H1 (cell line): ENCODE measurements around the gene PTPRG. TPM values are rescaled to one million over a fixed set of nuclear protein-coding genes. Genes with fewer than 3 reads are reported as not detected.

ENCODE experiments used
- CTCF ChIA-PET: fragments of 300-600 bp; sonication (Branson Sonifier 250); formaldehyde crosslinking; loops from one replicate; lab custom pipeline; 2021; ENCODE audit not compliant: partially characterized antibody; lab: Charles Lee
- POLR2A ChIA-PET: fragments of 300-600 bp; sonication (Branson Sonifier 250); formaldehyde crosslinking; loops from one replicate; lab custom pipeline; 2021; ENCODE audit warnings: inconsistent platforms; ENCODE audit not compliant: partially characterized antibody; lab: Charles Lee
- DNase-seq, 2 experiments: peaks; one replicate each; pipeline versions ENCODE4 v3.0.0 to v3.0.0-alpha.2; 2010 to 2022; ENCODE audit warnings: low spot score in 2 of 2, low read depth in 1 of 2, mixed read lengths in 1 of 2
- FAIRE-seq: peaks from 2 replicates; lab custom pipeline; 2011; peaks lifted over from hg19 to GRCh38; lab: Jason Lieb, UNC
- H2AFZ ChIP-seq: 2 replicates; pipeline ENCODE4 v1.8.1; 2012; ENCODE audit warnings: low read length, inconsistent platforms
- H2AK5ac ChIP-seq: 2 replicates; pipeline ENCODE4 v1.6.1; 2013; ENCODE audit warnings: low read depth, low read length
- H2BK120ac ChIP-seq: replicated peaks from 2 replicates; pipeline ENCODE3; 2013; ENCODE audit warnings: low read depth, low read length, inconsistent platforms
- H2BK12ac ChIP-seq: 2 replicates; pipeline ENCODE4 v1.6.1; 2013; ENCODE audit warnings: low read depth, low read length
- H2BK15ac ChIP-seq: 2 replicates; pipeline ENCODE4 v1.6.1; 2013; ENCODE audit warnings: low read length
- H2BK20ac ChIP-seq: 2 replicates; pipeline ENCODE4 v1.6.1; 2013; ENCODE audit warnings: low read length
- H2BK5ac ChIP-seq: 2 replicates; pipeline ENCODE4 v1.6.1; 2013; ENCODE audit warnings: low read depth, low read length
- H3K14ac ChIP-seq: 2 replicates; pipeline ENCODE4 v1.6.1; 2013; ENCODE audit warnings: inconsistent platforms; ENCODE audit not compliant: insufficient read length
- H3K18ac ChIP-seq: 2 replicates; pipeline ENCODE4 v1.6.1; 2013; ENCODE audit warnings: low read length; ENCODE audit errors: extremely low read depth
- H3K23ac ChIP-seq: 2 replicates; pipeline ENCODE4 v1.6.1; 2013; ENCODE audit warnings: inconsistent platforms; ENCODE audit not compliant: insufficient read length
- H3K23me2 ChIP-seq: 2 replicates; pipeline ENCODE4 v1.6.1; 2013; ENCODE audit warnings: low read depth, low read length
- H3K27ac ChIP-seq: 2 replicates; pipeline ENCODE4 v1.6.1; 2011; ENCODE audit warnings: low read depth, low read length, inconsistent platforms
- H3K27me3 ChIP-seq, 4 experiments: replicated peaks in 1 of 4; 1 replicate in 1 of 4; 2 replicates in 3 of 4; pipeline versions ENCODE4 v1.6.1 to v1.8.1; 2011 to 2013; ENCODE audit warnings: low read length in 3 of 4, mild to moderate bottlenecking in 3 of 4, inconsistent platforms in 2 of 4, mixed read lengths in 2 of 4, moderate library complexity in 1 of 4; ENCODE audit not compliant: control insufficient read depth in 3 of 4, insufficient read depth in 3 of 4; ENCODE audit errors: extremely low read depth in 1 of 4
- H3K36me3 ChIP-seq, 4 experiments: 2 replicates each; pipeline versions ENCODE4 v1.6.1 to v1.8.1; 2011 to 2013; ENCODE audit warnings: mild to moderate bottlenecking in 4 of 4, low read length in 3 of 4, moderate library complexity in 2 of 4, control low read depth in 1 of 4, inconsistent platforms in 1 of 4; ENCODE audit not compliant: insufficient read depth in 4 of 4, control insufficient read depth in 2 of 4
- H3K4ac ChIP-seq: replicated peaks from 2 replicates; pipeline ENCODE3; 2013; ENCODE audit warnings: low read length, low read depth, mixed read lengths, inconsistent platforms; ENCODE audit not compliant: insufficient read length
- H3K4me1 ChIP-seq, 4 experiments: replicated peaks in 1 of 4; 1 replicate in 1 of 4; 2 replicates in 3 of 4; pipeline versions ENCODE4 v1.6.1 to v1.8.1; 2011 to 2013; ENCODE audit warnings: low read length in 3 of 4, inconsistent platforms in 2 of 4, mixed read lengths in 1 of 4; ENCODE audit not compliant: insufficient read depth in 4 of 4, control insufficient read depth in 3 of 4
- H3K4me2 ChIP-seq, 2 experiments: 2 replicates each; pipeline versions ENCODE4 v1.6.1 to v1.8.1; 2011 to 2013; ENCODE audit warnings: low read depth in 2 of 2, low read length in 2 of 2, control low read depth in 1 of 2, inconsistent platforms in 1 of 2, mild to moderate bottlenecking in 1 of 2; ENCODE audit not compliant: insufficient read depth in 1 of 2
- H3K4me3 ChIP-seq, 4 experiments: fragments of 200-600, 300-600 bp in 1 of 4; sonication (generic), shearing (Covaris generic), sonication (Bioruptor Twin) in 1 of 4; 2 replicates each; pipeline versions ENCODE4 v1.5.1 to v1.8.1; 2011 to 2016; ENCODE audit warnings: low read length in 4 of 4, low read depth in 3 of 4, control low read depth in 2 of 4, inconsistent platforms in 2 of 4, mild to moderate bottlenecking in 2 of 4, mixed read lengths in 1 of 4, moderate library complexity in 1 of 4; ENCODE audit not compliant: insufficient read depth in 2 of 4; ENCODE audit errors: extremely low read depth in 1 of 4
- H3K56ac ChIP-seq: replicated peaks from 2 replicates; pipeline ENCODE3; 2013; ENCODE audit warnings: low read depth, mild to moderate bottlenecking, mixed read lengths, low read length, inconsistent platforms; ENCODE audit not compliant: insufficient read length
- H3K79me1 ChIP-seq: 2 replicates; pipeline ENCODE4 v1.6.1; 2013; ENCODE audit warnings: low read depth, low read length, control low read depth
- H3K79me2 ChIP-seq, 2 experiments: 2 replicates each; pipeline versions ENCODE4 v1.6.1 to v1.8.1; 2012 to 2013; ENCODE audit warnings: low read length in 2 of 2, mild to moderate bottlenecking in 2 of 2, inconsistent platforms in 1 of 2; ENCODE audit not compliant: insufficient read depth in 2 of 2, control insufficient read depth in 1 of 2
- H3K9ac ChIP-seq, 4 experiments: replicated peaks in 1 of 4; 1 replicate in 1 of 4; 2 replicates in 3 of 4; pipeline versions ENCODE4 v1.6.1 to v1.8.1; 2011 to 2013; ENCODE audit warnings: low read depth in 3 of 4, low read length in 3 of 4, control low read depth in 2 of 4, mild to moderate bottlenecking in 2 of 4, moderate library complexity in 2 of 4, inconsistent platforms in 1 of 4; ENCODE audit errors: extremely low read depth in 1 of 4
- H3K9me3 ChIP-seq, 2 experiments: 2 replicates each; pipeline versions ENCODE4 v1.6.1 to v1.8.1; 2012 to 2013; ENCODE audit warnings: mild to moderate bottlenecking in 2 of 2, moderate library complexity in 2 of 2, control low read depth in 1 of 2, inconsistent platforms in 1 of 2, low read depth in 1 of 2, low read length in 1 of 2, mixed read lengths in 1 of 2; ENCODE audit not compliant: insufficient read depth in 2 of 2
- H4K20me1 ChIP-seq, 2 experiments: replicated peaks in 1 of 2; 2 replicates each; pipeline versions ENCODE3 to v1.8.1; 2011 to 2013; ENCODE audit warnings: inconsistent platforms in 2 of 2, low read length in 2 of 2, mild to moderate bottlenecking in 1 of 2; ENCODE audit not compliant: insufficient read depth in 2 of 2, control insufficient read depth in 1 of 2
- H4K5ac ChIP-seq: 2 replicates; pipeline ENCODE4 v1.6.1; 2013; ENCODE audit warnings: low read length, low read depth, mixed read lengths, inconsistent platforms; ENCODE audit not compliant: insufficient read length
- H4K8ac ChIP-seq: 2 replicates; pipeline ENCODE4 v1.8.0; 2013; ENCODE audit warnings: mild to moderate bottlenecking, moderate library complexity, low read length, inconsistent platforms; ENCODE audit not compliant: insufficient read depth; ENCODE audit errors: extremely low read depth
- H4K91ac ChIP-seq: replicated peaks from 2 replicates; pipeline ENCODE3; 2013; ENCODE audit warnings: low read length, mixed read lengths, inconsistent platforms; ENCODE audit not compliant: insufficient read length
- BACH1 ChIP-seq: IDR thresholded peaks from 2 replicates; pipeline ENCODE4 v1.6.1; 2012; ENCODE audit warnings: low read length, improper control_type of control experiment
- CBX5 ChIP-seq: fragments of 300-800, 300-1000 bp; sonication (generic); IDR thresholded peaks from 2 replicates; pipeline ENCODE4 v1.7.1; 2016; ENCODE audit warnings: antibody characterized with exemption, low read length, low read depth
- CHD2 ChIP-seq: IDR thresholded peaks from 2 replicates; pipeline ENCODE4 v1.6.1; 2012; ENCODE audit warnings: low read length, improper control_type of control experiment
- EGR1 ChIP-seq: IDR thresholded peaks from 2 replicates; pipeline ENCODE4 v1.6.1; 2011; ENCODE audit warnings: low read depth, low read length, borderline replicate concordance
- GABPA ChIP-seq: IDR thresholded peaks from 2 replicates; pipeline ENCODE4 v1.6.1; 2011; ENCODE audit warnings: mild to moderate bottlenecking, low read length, moderate library complexity, borderline replicate concordance; ENCODE audit not compliant: insufficient read depth
- JUN ChIP-seq: IDR thresholded peaks from 2 replicates; pipeline ENCODE4 v1.6.1; 2011; ENCODE audit warnings: low read depth, mild to moderate bottlenecking, improper control_type of control experiment, low read length
- JUND ChIP-seq: IDR thresholded peaks from 2 replicates; pipeline ENCODE4 v1.6.1; 2011; ENCODE audit warnings: mild to moderate bottlenecking, improper control_type of control experiment, low read length
- MAX ChIP-seq: IDR thresholded peaks from 2 replicates; pipeline ENCODE4 v1.6.1; 2012; ENCODE audit warnings: inconsistent platforms
- NRF1 ChIP-seq: IDR thresholded peaks from 2 replicates; pipeline ENCODE4 v1.6.1; 2011; ENCODE audit warnings: mild to moderate bottlenecking, low read depth, low read length, improper control_type of control experiment
- RBBP5 ChIP-seq: IDR thresholded peaks from 2 replicates; pipeline ENCODE4 v1.7.1; 2012; ENCODE audit warnings: low read depth, mild to moderate bottlenecking, inconsistent platforms, low read length, moderate library complexity, borderline replicate concordance
- TAF1 ChIP-seq: IDR thresholded peaks from 2 replicates; pipeline ENCODE4 v1.6.1; 2011; ENCODE audit warnings: mild to moderate bottlenecking, low read depth, low read length
- TBP ChIP-seq: IDR thresholded peaks from 2 replicates; pipeline ENCODE4 v1.6.1; 2011; ENCODE audit warnings: low read depth, low read length, improper control_type of control experiment
- TEAD4 ChIP-seq: IDR thresholded peaks from 2 replicates; pipeline ENCODE4 v1.6.1; 2012; ENCODE audit warnings: low read depth, low read length, inconsistent platforms, mixed read lengths
- WGBS, 2 experiments: shearing (Covaris generic) in 1 of 2; methylation state at CpG; one replicate each; pipeline versions ENCODE4 v1.1.6 to v1.1.7; 2013 to 2015; ENCODE audit warnings: low lambda C conversion rate in 2 of 2, mixed read lengths in 2 of 2, inconsistent platforms in 1 of 2, low coverage in 1 of 2, missing lambda C conversion rate in 1 of 2; ENCODE audit not compliant: insufficient replicate concordance in 2 of 2, insufficient coverage in 1 of 2, insufficient read length in 1 of 2; ENCODE audit errors: extremely low coverage in 1 of 2, missing lambda C conversion rate in 1 of 2; 5-methylcytosine and 5-hydroxymethylcytosine counted together
- polyA plus RNA-seq, 7 experiments: library from polyadenylated mRNA; depleted of rRNA in 3 of 7; stranded (reverse) in 5 of 7; unstranded in 2 of 7; fragments of >200 nt in 5 of 7; fragments of 200-250 nt in 2 of 7; gene quantifications; 1 replicate in 5 of 7; 2 replicates in 1 of 7; 4 replicates in 1 of 7; pipeline versions ENCODE4 v1.2.1 to v1.2.3, GENCODE V29; 2011 to 2013; ENCODE audit warnings: missing spikeins in 2 of 7, mixed read lengths in 2 of 7
- total RNA-seq: library from RNA; stranded (reverse); fragmentation: NEBNext Ultra II Directional; extraction: Animal tissue kit (Norgen Biotek cat#: 25700); gene quantifications from 2 replicates; pipeline ENCODE4 v1.2.1, GENCODE V29; 2021

The PTPRG gene
- total and polyA plus RNA-seq, 2 of the 8 experiments (the other 6 are each of a cell fraction or from before 2014, with no cell fraction given) = 23.3 to 96.2 TPM

- H3K4me3 ChIP-seq = no peak overlapping the region
- 90% methylated on average over 4 of the region's 4 CpGs; no CpG with 5 or more reads in 1 of the 2 experiments for WGBS, 2 experiments
- peaks cover 0 to 96% of the 10 kb centered on the region in 2 experiments; a peak in 3 of 4 replicates for H3K79me2 ChIP-seq
- no peak overlapping the region for H2BK15ac ChIP-seq
- H4K5ac ChIP-seq = no peak overlapping the region
- H4K91ac ChIP-seq = no peak overlapping the region
- peaks cover 0 to 3% (median 1%) of the 10 kb centered on the region in 4 experiments; a peak in 5 of 7 replicates for H3K4me1 ChIP-seq
- no peak overlapping the region for H3K56ac ChIP-seq
- no peak overlapping the region for H2BK120ac ChIP-seq
- H3K36me3 ChIP-seq = no peaks in the 10 kb centered on the region
- no peak overlapping the region for H3K4ac ChIP-seq
- ChIA-PET POLR2A (no interaction called here), CTCF (interaction anchor here (0.6 to 0.7 kb wide), 3 partner anchors 392 to 1426 kb away, joined by 3 read pairs; no protein-coding TSS in a partner anchor)
- H3K4me2 ChIP-seq = no peak overlapping the region
- H2BK5ac ChIP-seq = no peak overlapping the region
- H3K14ac ChIP-seq = no peak overlapping the region
- H3K18ac ChIP-seq = no peak overlapping the region
- peaks cover 3 to 4% of the 10 kb centered on the region in 2 experiments for H4K20me1 ChIP-seq
- no peaks in the 10 kb centered on the region for H3K9me3 ChIP-seq
- no peak overlapping the region for H3K9ac ChIP-seq
- 0 out of 2 replicates have a peak overlapping the region, but pooled peaks have one; percentile 27 for H3K27ac ChIP-seq
- no peak overlapping the region for H4K8ac ChIP-seq
- H2BK20ac ChIP-seq = no peak overlapping the region
- no peak overlapping the region for H2BK12ac ChIP-seq
- no peak overlapping the region for H3K23ac ChIP-seq
- no peaks in the 10 kb centered on the region for H3K23me2 ChIP-seq
- H2AFZ ChIP-seq = no peak overlapping the region
- H2AK5ac ChIP-seq = no peak overlapping the region
- DNase-seq (no peak), FAIRE-seq (peak; percentile 73)
- peaks cover 6% of the 10 kb centered on the region for H3K79me1 ChIP-seq
- no peaks in the 10 kb centered on the region for H3K27me3 ChIP-seq
- no peak for TF ChIP-seq RBBP5
- no peak for TF ChIP-seq NRF1
- no peak for TF ChIP-seq BACH1
- TF ChIP-seq TEAD4 = no peak
- TF ChIP-seq MAX = no peak
- TF ChIP-seq CBX5 = no peak
- no peak for TF ChIP-seq JUND
- TF ChIP-seq TAF1 = no peak
- TF ChIP-seq JUN = no peak
- TF ChIP-seq CHD2 = no peak
- TF ChIP-seq EGR1 = no peak
- no peak for TF ChIP-seq TBP
- no peak for TF ChIP-seq GABPA
Observed at GRCh38 chr3:61768284-61769037, 207.1 kb downstream of the PTPRG start.
